GM12878 (cell line): ENCODE data around the gene WWP2. TPM values are rescaled to one million over a fixed set of nuclear protein-coding genes. Genes with fewer than 3 reads are reported as not detected.

Source experiments
- ATAC-seq: fragments of 200-7000 bp; cut with Tn5 transposase; 3 replicates; pipeline ENCODE4 v1.9.1; 2020; ENCODE audit warnings: mild to moderate bottlenecking, moderate library complexity
- BruUV-seq: library from RNA; stranded (reverse); fragments of 400-500 nt; replicated peaks from 2 replicates; lab custom pipeline; 2021; lab: Mats Ljungman, UMichigan
- CTCF ChIA-PET: fragments of 300-600 bp; sonication (Branson Sonifier 250); formaldehyde crosslinking; extraction: SDS; loops from one replicate; lab custom pipeline; 2021; ENCODE audit warnings: inconsistent platforms; lab: Yijun Ruan, JAX
- POLR2A ChIA-PET: fragments of 350-600 bp; formaldehyde crosslinking; extraction: SDS; loops from one replicate; lab custom pipeline; 2021; ENCODE audit warnings: inconsistent platforms; lab: Charles Lee
- RAD21 ChIA-PET: fragments of 300-600 bp; sonication (Branson Sonifier 250); formaldehyde crosslinking; loops from one replicate; lab custom pipeline; 2023; ENCODE audit warnings: antibody characterized with exemption; ENCODE audit not compliant: unreplicated experiment; lab: Charles Lee
- SMC1A ChIA-PET: fragments of 300-600 bp; sonication (Branson Sonifier 250); formaldehyde crosslinking; loops from one replicate; lab custom pipeline; 2023; ENCODE audit not compliant: unreplicated experiment, uncharacterized antibody; lab: Charles Lee
- DNase-seq: peaks from one replicate; pipeline ENCODE4 v3.0.0-alpha.2; 2011; ENCODE audit warnings: low read depth, low spot score
- FAIRE-seq: peaks from 3 replicates; lab custom pipeline; 2011; peaks lifted over from hg19 to GRCh38; lab: Jason Lieb, UNC
- H2AFZ ChIP-seq: 2 replicates; pipeline ENCODE4 v1.6.0; 2011; ENCODE audit warnings: low read depth, low read length, control low read depth; ENCODE audit not compliant: control insufficient read depth
- H3K27ac ChIP-seq: 2 replicates; pipeline ENCODE4 v1.5.1; 2011; ENCODE audit warnings: control low read depth; ENCODE audit not compliant: control insufficient read depth, insufficient read depth
- H3K27me3 ChIP-seq, 2 experiments: replicated peaks in 1 of 2; 2 replicates each; pipeline versions ENCODE4 v1.6.0 to v1.6.1; 2011; ENCODE audit warnings: low read length in 1 of 2; ENCODE audit not compliant: control insufficient read depth in 2 of 2, insufficient read depth in 2 of 2
- H3K36me3 ChIP-seq, 2 experiments: 2 replicates each; pipeline ENCODE4 v1.5.1; 2011; ENCODE audit warnings: low read length in 1 of 2; ENCODE audit not compliant: control insufficient read depth in 2 of 2, insufficient read depth in 2 of 2
- H3K4me1 ChIP-seq: 2 replicates; pipeline ENCODE4 v1.6.1; 2011; ENCODE audit warnings: mild to moderate bottlenecking, low read length, moderate library complexity, mixed read lengths; ENCODE audit not compliant: control insufficient read depth, insufficient read depth
- H3K4me2 ChIP-seq: 2 replicates; pipeline ENCODE4 v1.6.0; 2011; ENCODE audit warnings: control low read depth; ENCODE audit not compliant: control insufficient read depth, insufficient read depth
- H3K4me3 ChIP-seq: fragments of 200-600 bp; sonication (generic); 2 replicates; pipeline ENCODE4 v1.5.1; 2016
- H3K79me2 ChIP-seq: 2 replicates; pipeline ENCODE4 v1.6.0; 2011; ENCODE audit warnings: low read length; ENCODE audit not compliant: control insufficient read depth, insufficient read depth
- H3K9ac ChIP-seq: 2 replicates; pipeline ENCODE4 v1.8.0; 2011; ENCODE audit warnings: low read length, control low read depth, mixed read lengths; ENCODE audit not compliant: control insufficient read depth, insufficient read depth
- H3K9me3 ChIP-seq: replicated peaks from 3 replicates; pipeline ENCODE4 v1.5.1; 2011; ENCODE audit warnings: mild to moderate bottlenecking, low read length; ENCODE audit not compliant: control insufficient read depth, insufficient read depth
- H4K20me1 ChIP-seq: 2 replicates; pipeline ENCODE4 v1.6.0; 2011; ENCODE audit not compliant: control insufficient read depth, insufficient read depth
- KAT2A ChIP-seq: conservative IDR thresholded peaks from 2 replicates; pipeline ENCODE4 v1.6.1; 2011; ENCODE audit warnings: low read depth, low read length; ENCODE audit not compliant: control insufficient read depth
- MYB ChIP-seq: fragments of 150-350 bp; IDR thresholded peaks from 2 replicates; pipeline ENCODE4 v1.6.1; 2014; ENCODE audit warnings: mild to moderate bottlenecking, low read depth, low read length, borderline replicate concordance
- NFYA ChIP-seq: IDR thresholded peaks from 2 replicates; pipeline ENCODE4 v1.6.1; 2011; ENCODE audit warnings: low read depth, mild to moderate bottlenecking, low read length, improper control_type of control experiment, borderline replicate concordance
- PAX8 ChIP-seq: fragments of 450-650 bp; IDR thresholded peaks from 2 replicates; pipeline ENCODE4 v1.6.1; 2017; ENCODE audit warnings: mild to moderate bottlenecking, moderate library complexity
- RAD51 ChIP-seq: fragments of 450-650 bp; IDR thresholded peaks from 2 replicates; pipeline ENCODE4 v1.6.1; 2016; ENCODE audit warnings: moderate library complexity, mild to moderate bottlenecking, inconsistent platforms
- RB1 ChIP-seq: fragments of 450-650 bp; formaldehyde crosslinking; IDR thresholded peaks from 2 replicates; pipeline ENCODE4 v1.6.1; 2017; ENCODE audit warnings: mild to moderate bottlenecking, borderline replicate concordance
- RBBP5 ChIP-seq: fragments of 200-600 bp; sonication (generic); conservative IDR thresholded peaks from 2 replicates; pipeline ENCODE4 v1.6.1; 2016
- SRF ChIP-seq, 2 experiments: IDR thresholded peaks; 2 replicates each; pipeline ENCODE4 v1.6.1; 2011; ENCODE audit warnings: low read depth in 2 of 2, low read length in 2 of 2, mild to moderate bottlenecking in 1 of 2, moderate library complexity in 1 of 2
- TCF3 ChIP-seq: IDR thresholded peaks from 2 replicates; pipeline ENCODE4 v1.6.1; 2012; ENCODE audit warnings: low read depth, mild to moderate bottlenecking, low read length, borderline replicate concordance; ENCODE audit not compliant: insufficient read depth
- ZNF217 ChIP-seq: fragments of 450-650 bp; IDR thresholded peaks from 2 replicates; pipeline ENCODE4 v1.6.1; 2017; ENCODE audit warnings: antibody characterized with exemption, mild to moderate bottlenecking
- ZNF274 ChIP-seq: IDR thresholded peaks from one replicate; pipeline ENCODE4 v1.8.0; 2011; ENCODE audit not compliant: insufficient read length, insufficient read depth
- WGBS: methylation state at CpG from one replicate; pipeline ENCODE4 v1.1.6; 2016; ENCODE audit warnings: low lambda C conversion rate; ENCODE audit not compliant: insufficient replicate concordance, insufficient coverage; ENCODE audit errors: missing lambda C conversion rate; 5-methylcytosine and 5-hydroxymethylcytosine counted together
- in situ Hi-C: fragments of 300-500 bp; cut with MboI; formaldehyde crosslinking; loops from 9 replicates; pipeline ENCODE4 v1.14.3; 2018; ENCODE audit warnings: mixed read lengths
- intact Hi-C: fragments of 100-400 bp; cut with micrococcal nuclease; formaldehyde crosslinking; loops from one replicate; pipeline ENCODE4 v1.14.2; 2022; ENCODE audit not compliant: unreplicated experiment
- polyA plus RNA-seq, 11 experiments: library from polyadenylated mRNA; depleted of rRNA in 4 of 11; unstranded in 6 of 11; stranded (reverse) in 5 of 11; fragments of >200 nt; fragmentation: Nextera tagmentation in 4 of 11; fragmentation: Illumina TruSeq in 1 of 11; extraction: Ambion mirVana in 4 of 11; extraction: Trizol in 1 of 11; gene quantifications; 1 replicate in 1 of 11; 2 replicates in 10 of 11; pipeline versions ENCODE4 v1.2.1 to v1.2.3, GENCODE V29; 2011 to 2016; ENCODE audit warnings: inconsistent platforms in 2 of 11, missing spikeins in 2 of 11, low read depth in 1 of 11
- total RNA-seq, 4 experiments: library from RNA; depleted of rRNA in 3 of 4; stranded (reverse); fragments of >200 nt in 3 of 4; fragmentation: Illumina TruSeq in 1 of 4; extraction: Trizol in 1 of 4; gene quantifications; 2 replicates each; pipeline versions ENCODE4 v1.2.1 to v1.2.3, GENCODE V29; 2013 to 2021
- TF ChIP-seq, protein P1 (sequence below): IDR thresholded peaks from 2 replicates; pipeline ENCODE4 v1.6.1; 2011; ENCODE audit warnings: borderline replicate concordance, low read depth, mild to moderate bottlenecking, moderate library complexity, mixed read lengths, low read length; ENCODE audit not compliant: insufficient read depth; ENCODE audit errors: extremely low read length
- TF ChIP-seq, protein P2 (sequence below): IDR thresholded peaks from 2 replicates; pipeline ENCODE4 v1.6.1; 2012; ENCODE audit warnings: low read depth, low read length, improper control_type of control experiment
- TF ChIP-seq, protein P3 (sequence below): IDR thresholded peaks from 2 replicates; pipeline ENCODE4 v1.6.1; 2011; ENCODE audit warnings: borderline replicate concordance, low read depth, mild to moderate bottlenecking, moderate library complexity, low read length; ENCODE audit not compliant: insufficient read depth, poor library complexity, severe bottlenecking
- TF ChIP-seq, protein P4 (sequence below): fragments of 450-650 bp; IDR thresholded peaks from 2 replicates; pipeline ENCODE4 v1.6.1; 2017; ENCODE audit warnings: antibody characterized with exemption, mild to moderate bottlenecking, moderate library complexity
- TF ChIP-seq, protein P5 (sequence below): fragments of 450-650 bp; IDR thresholded peaks from 2 replicates; pipeline ENCODE4 v1.6.1; 2014; ENCODE audit warnings: mild to moderate bottlenecking

The WWP2 gene
- total and polyA plus RNA-seq, 10 of the 15 experiments (the other 5 are each of a cell fraction or from before 2014, with no cell fraction given), result 2.8 to 47.0 (median 23.8) TPM

DNA sequence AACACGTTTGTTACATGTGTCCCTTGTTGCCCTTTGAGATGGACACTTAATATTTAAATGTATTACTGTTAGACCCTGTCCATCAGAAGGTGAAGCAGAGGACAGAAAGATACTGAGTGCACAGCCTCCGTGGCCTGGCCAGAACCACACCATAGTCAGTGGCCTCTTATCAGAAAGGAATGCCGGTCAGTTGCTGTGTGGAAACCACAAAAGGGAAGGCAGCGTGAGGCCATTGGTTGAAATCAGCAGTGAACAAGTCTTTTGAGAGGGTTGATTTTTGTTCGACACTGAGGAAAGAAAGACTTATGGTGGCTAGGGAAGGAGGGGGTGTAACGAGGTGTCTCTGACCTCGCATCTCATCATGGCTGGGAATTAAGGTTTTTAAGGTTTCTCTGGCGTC lies 103.6 kb downstream of the WWP2 start:
- Histone ChIP-seq H3K9ac (no peak overlapping the region), H4K20me1 (no peaks in the 10 kb centered on the region), H3K36me3 (no peaks in the 10 kb centered on the region; a peak in 1 of 4 replicates), H3K27ac (no peak overlapping the region), H3K9me3 (no peaks in the 10 kb centered on the region), H3K4me2 (no peak overlapping the region), H3K27me3 (no peaks in the 10 kb centered on the region), H2AFZ (no peak overlapping the region), H3K4me3 (no peak overlapping the region), H3K4me1 (no peaks in the 10 kb centered on the region), H3K79me2 (no peaks in the 10 kb centered on the region)
- BruUV-seq, result no TSS peak
- TF ChIP-seq, protein P1, sequence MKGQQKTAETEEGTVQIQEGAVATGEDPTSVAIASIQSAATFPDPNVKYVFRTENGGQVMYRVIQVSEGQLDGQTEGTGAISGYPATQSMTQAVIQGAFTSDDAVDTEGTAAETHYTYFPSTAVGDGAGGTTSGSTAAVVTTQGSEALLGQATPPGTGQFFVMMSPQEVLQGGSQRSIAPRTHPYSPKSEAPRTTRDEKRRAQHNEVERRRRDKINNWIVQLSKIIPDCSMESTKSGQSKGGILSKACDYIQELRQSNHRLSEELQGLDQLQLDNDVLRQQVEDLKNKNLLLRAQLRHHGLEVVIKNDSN, result no peak
- TF ChIP-seq ZNF217 (no peak), RAD51 (no peak), RB1 (no peak), ZNF274 (no peak), TCF3 (no peak), MYB (no peak), KAT2A (no peak), PAX8 (no peak), RBBP5 (no peak), NFYA (no peak), SRF (IDR thresholded peaks at IDR 0.05; ENCODE audit: low read depth in 2 of 2, low read length in 2 of 2) (no peak)
- TF ChIP-seq, protein P2, sequence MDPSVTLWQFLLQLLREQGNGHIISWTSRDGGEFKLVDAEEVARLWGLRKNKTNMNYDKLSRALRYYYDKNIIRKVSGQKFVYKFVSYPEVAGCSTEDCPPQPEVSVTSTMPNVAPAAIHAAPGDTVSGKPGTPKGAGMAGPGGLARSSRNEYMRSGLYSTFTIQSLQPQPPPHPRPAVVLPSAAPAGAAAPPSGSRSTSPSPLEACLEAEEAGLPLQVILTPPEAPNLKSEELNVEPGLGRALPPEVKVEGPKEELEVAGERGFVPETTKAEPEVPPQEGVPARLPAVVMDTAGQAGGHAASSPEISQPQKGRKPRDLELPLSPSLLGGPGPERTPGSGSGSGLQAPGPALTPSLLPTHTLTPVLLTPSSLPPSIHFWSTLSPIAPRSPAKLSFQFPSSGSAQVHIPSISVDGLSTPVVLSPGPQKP, result no peak
- TF ChIP-seq, protein P3, sequence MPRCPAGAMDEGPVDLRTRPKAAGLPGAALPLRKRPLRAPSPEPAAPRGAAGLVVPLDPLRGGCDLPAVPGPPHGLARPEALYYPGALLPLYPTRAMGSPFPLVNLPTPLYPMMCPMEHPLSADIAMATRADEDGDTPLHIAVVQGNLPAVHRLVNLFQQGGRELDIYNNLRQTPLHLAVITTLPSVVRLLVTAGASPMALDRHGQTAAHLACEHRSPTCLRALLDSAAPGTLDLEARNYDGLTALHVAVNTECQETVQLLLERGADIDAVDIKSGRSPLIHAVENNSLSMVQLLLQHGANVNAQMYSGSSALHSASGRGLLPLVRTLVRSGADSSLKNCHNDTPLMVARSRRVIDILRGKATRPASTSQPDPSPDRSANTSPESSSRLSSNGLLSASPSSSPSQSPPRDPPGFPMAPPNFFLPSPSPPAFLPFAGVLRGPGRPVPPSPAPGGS, result no peak
- TF ChIP-seq, protein P4, sequence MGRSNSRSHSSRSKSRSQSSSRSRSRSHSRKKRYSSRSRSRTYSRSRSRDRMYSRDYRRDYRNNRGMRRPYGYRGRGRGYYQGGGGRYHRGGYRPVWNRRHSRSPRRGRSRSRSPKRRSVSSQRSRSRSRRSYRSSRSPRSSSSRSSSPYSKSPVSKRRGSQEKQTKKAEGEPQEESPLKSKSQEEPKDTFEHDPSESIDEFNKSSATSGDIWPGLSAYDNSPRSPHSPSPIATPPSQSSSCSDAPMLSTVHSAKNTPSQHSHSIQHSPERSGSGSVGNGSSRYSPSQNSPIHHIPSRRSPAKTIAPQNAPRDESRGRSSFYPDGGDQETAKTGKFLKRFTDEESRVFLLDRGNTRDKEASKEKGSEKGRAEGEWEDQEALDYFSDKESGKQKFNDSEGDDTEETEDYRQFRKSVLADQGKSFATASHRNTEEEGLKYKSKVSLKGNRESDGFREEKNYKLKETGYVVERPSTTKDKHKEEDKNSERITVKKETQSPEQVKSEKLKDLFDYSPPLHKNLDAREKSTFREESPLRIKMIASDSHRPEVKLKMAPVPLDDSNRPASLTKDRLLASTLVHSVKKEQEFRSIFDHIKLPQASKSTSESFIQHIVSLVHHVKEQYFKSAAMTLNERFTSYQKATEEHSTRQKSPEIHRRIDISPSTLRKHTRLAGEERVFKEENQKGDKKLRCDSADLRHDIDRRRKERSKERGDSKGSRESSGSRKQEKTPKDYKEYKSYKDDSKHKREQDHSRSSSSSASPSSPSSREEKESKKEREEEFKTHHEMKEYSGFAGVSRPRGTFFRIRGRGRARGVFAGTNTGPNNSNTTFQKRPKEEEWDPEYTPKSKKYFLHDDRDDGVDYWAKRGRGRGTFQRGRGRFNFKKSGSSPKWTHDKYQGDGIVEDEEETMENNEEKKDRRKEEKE, result no peak
- TF ChIP-seq, protein P5, sequence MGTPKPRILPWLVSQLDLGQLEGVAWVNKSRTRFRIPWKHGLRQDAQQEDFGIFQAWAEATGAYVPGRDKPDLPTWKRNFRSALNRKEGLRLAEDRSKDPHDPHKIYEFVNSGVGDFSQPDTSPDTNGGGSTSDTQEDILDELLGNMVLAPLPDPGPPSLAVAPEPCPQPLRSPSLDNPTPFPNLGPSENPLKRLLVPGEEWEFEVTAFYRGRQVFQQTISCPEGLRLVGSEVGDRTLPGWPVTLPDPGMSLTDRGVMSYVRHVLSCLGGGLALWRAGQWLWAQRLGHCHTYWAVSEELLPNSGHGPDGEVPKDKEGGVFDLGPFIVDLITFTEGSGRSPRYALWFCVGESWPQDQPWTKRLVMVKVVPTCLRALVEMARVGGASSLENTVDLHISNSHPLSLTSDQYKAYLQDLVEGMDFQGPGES, result no peak
- ATAC-seq (no peak), DNase-seq (no peak), FAIRE-seq (no peak)
- ChIA-PET SMC1A (interaction anchor here (0.7 kb wide), 1 partner anchor 31 kb away, joined by 4 read pairs; no protein-coding TSS in a partner anchor), CTCF (no interaction called here), RAD21 (no interaction called here), POLR2A (interaction anchor here (0.6 kb wide), 1 partner anchor 225 kb away, joined by 5 read pairs; no protein-coding TSS in a partner anchor)
- WGBS, result 85% methylated on average over 8 of the region's 8 CpGs
- in situ Hi-C loops, result no loop called here
- intact Hi-C loops, result no loop called here
